ENCODE results near the gene UBE3D. TPM values are rescaled to one million over a fixed set of nuclear protein-coding genes. Genes with fewer than 3 reads are reported as not detected.
A peak's percentile ranks its signal among the peaks of the same experiment; 100 is the strongest.

Gene UBE3D
- total RNA-seq, 1 experiment from 2014 or later = 14.0 TPM

- H3K4me1 Mint-ChIP-seq = peaks cover 52% of the 10 kb centered on the region
- POLR2A ChIA-PET = interaction anchor here (0.5 to 0.9 kb wide), 2 partner anchors 15 to 148 kb away, joined by 3 to 4 read pairs; no protein-coding TSS in a partner anchor
- H3K27me3 Mint-ChIP-seq (ENCODE audit: low read depth) = no peaks in the 10 kb centered on the region
- CTCF ChIA-PET = interaction anchor here (0.6 to 5.7 kb wide), 33 partner anchors 10 to 992 kb away, joined by 3 to 60 read pairs (median 3); partner anchors contain the start of genes ME1, PRSS35, RWDD2A and TPBG
- H3K36me3 Mint-ChIP-seq = peaks cover 2% of the 10 kb centered on the region
- DNase-seq (ENCODE audit: low spot score) (peak; percentile 98), ATAC-seq (peak; percentile 79)
- no peaks in the 10 kb centered on the region for H3K9me3 Mint-ChIP-seq
- peak within 1 kb of the TSS; percentile 88 for H3K4me3 Mint-ChIP-seq
- H3K27ac Mint-ChIP-seq = peak within 1 kb of the TSS; percentile 98
- TF ChIP-seq SP1 (CRISPR knock-in tag; conservative IDR thresholded peaks at IDR 0.05) = peak; percentile 68; the same call in 1 of the 2 replicates
- no peak for TF ChIP-seq NFE2L1 (CRISPR knock-in tag; IDR thresholded peaks at IDR 0.05)
- TF ChIP-seq, protein P1, sequence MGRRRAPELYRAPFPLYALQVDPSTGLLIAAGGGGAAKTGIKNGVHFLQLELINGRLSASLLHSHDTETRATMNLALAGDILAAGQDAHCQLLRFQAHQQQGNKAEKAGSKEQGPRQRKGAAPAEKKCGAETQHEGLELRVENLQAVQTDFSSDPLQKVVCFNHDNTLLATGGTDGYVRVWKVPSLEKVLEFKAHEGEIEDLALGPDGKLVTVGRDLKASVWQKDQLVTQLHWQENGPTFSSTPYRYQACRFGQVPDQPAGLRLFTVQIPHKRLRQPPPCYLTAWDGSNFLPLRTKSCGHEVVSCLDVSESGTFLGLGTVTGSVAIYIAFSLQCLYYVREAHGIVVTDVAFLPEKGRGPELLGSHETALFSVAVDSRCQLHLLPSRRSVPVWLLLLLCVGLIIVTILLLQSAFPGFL (CRISPR knock-in tag; IDR thresholded peaks at IDR 0.05; ENCODE audit: borderline replicate concordance) = no peak
- TF ChIP-seq FOXP1 (CRISPR knock-in tag; IDR thresholded peaks at IDR 0.05; ENCODE audit: borderline replicate concordance) = peak; percentile 81
- TF ChIP-seq PRDM15 (CRISPR knock-in tag; IDR thresholded peaks at IDR 0.05) = no peak
- no peak for TF ChIP-seq ZNF416 (CRISPR knock-in tag; IDR thresholded peaks at IDR 0.05)
- TF ChIP-seq ATF6 (CRISPR knock-in tag; IDR thresholded peaks at IDR 0.05) = no peak
- no peak; the same call in 1 of the 2 replicates for TF ChIP-seq TEAD1 (CRISPR knock-in tag; IDR thresholded peaks at IDR 0.05)
- peak; percentile 23; the same call in 1 of the 2 replicates for TF ChIP-seq RELA (CRISPR knock-in tag; IDR thresholded peaks at IDR 0.05; ENCODE audit: borderline replicate concordance)
- peak; percentile 77; the same call in 1 of the 2 replicates for TF ChIP-seq E2F5 (CRISPR knock-in tag; IDR thresholded peaks at IDR 0.05)
- no peak for TF ChIP-seq NFYB (CRISPR knock-in tag; conservative IDR thresholded peaks at IDR 0.05; ENCODE audit: low read depth)
- no peak for TF ChIP-seq GTF2I (CRISPR knock-in tag; conservative IDR thresholded peaks at IDR 0.05)
- TF ChIP-seq GABPB1 (CRISPR knock-in tag; IDR thresholded peaks at IDR 0.05) = peak; percentile 58; the same call in 1 of the 2 replicates
- peak; percentile 41; the same call in 1 of the 2 replicates for TF ChIP-seq ATF1 (CRISPR knock-in tag; IDR thresholded peaks at IDR 0.05)
- 0 out of 2 replicates have a peak, but pooled peaks have one; percentile 64 for TF ChIP-seq KAT7 (CRISPR knock-in tag; IDR thresholded peaks at IDR 0.05; ENCODE audit: borderline replicate concordance)
- TF ChIP-seq, protein P2, sequence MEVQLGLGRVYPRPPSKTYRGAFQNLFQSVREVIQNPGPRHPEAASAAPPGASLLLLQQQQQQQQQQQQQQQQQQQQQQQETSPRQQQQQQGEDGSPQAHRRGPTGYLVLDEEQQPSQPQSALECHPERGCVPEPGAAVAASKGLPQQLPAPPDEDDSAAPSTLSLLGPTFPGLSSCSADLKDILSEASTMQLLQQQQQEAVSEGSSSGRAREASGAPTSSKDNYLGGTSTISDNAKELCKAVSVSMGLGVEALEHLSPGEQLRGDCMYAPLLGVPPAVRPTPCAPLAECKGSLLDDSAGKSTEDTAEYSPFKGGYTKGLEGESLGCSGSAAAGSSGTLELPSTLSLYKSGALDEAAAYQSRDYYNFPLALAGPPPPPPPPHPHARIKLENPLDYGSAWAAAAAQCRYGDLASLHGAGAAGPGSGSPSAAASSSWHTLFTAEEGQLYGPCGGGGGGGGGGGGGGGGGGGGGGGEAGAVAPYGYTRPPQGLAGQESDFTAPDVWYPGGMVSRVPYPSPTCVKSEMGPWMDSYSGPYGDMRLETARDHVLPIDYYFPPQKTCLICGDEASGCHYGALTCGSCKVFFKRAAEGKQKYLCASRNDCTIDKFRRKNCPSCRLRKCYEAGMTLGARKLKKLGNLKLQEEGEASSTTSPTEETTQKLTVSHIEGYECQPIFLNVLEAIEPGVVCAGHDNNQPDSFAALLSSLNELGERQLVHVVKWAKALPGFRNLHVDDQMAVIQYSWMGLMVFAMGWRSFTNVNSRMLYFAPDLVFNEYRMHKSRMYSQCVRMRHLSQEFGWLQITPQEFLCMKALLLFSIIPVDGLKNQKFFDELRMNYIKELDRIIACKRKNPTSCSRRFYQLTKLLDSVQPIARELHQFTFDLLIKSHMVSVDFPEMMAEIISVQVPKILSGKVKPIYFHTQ (CRISPR knock-in tag; IDR thresholded peaks at IDR 0.05) = no peak
- TF ChIP-seq, protein P3, sequence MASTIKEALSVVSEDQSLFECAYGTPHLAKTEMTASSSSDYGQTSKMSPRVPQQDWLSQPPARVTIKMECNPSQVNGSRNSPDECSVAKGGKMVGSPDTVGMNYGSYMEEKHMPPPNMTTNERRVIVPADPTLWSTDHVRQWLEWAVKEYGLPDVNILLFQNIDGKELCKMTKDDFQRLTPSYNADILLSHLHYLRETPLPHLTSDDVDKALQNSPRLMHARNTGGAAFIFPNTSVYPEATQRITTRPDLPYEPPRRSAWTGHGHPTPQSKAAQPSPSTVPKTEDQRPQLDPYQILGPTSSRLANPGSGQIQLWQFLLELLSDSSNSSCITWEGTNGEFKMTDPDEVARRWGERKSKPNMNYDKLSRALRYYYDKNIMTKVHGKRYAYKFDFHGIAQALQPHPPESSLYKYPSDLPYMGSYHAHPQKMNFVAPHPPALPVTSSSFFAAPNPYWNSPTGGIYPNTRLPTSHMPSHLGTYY (CRISPR knock-in tag; IDR thresholded peaks at IDR 0.05) = no peak
- peak; percentile 98 for TF ChIP-seq HMGXB4 (CRISPR knock-in tag; IDR thresholded peaks at IDR 0.05)
- no peak for TF ChIP-seq ELF4 (CRISPR knock-in tag; IDR thresholded peaks at IDR 0.05; ENCODE audit: low read depth)
Observed at GRCh38 chr6:83067448-83068439, 2.1 kb upstream of the UBE3D start, which contains the start of gene DOP1A. Gene DOP1A, plus strand, starts transcription at chr6:83067671. Its CDS starts 29,307 bp downstream, at chr6:83096978.
